ENCODE data around the gene RPRD2. TPM values are rescaled to one million over a fixed set of nuclear protein-coding genes. Genes with fewer than 3 reads are reported as not detected.

RPRD2 gene
- total RNA-seq, 2 donors from 2014 or later = 20.6 to 31.4 TPM

- Histone ChIP-seq H3K27me3 (replicated peaks; ENCODE audit: insufficient read depth) (no peaks in the 10 kb centered on the region), H3K27ac (no peak overlapping the region), H3K9me3 (no peaks in the 10 kb centered on the region), H3K4me1 (replicated peaks) (no peaks in the 10 kb centered on the region), H3K36me3 (no peaks in the 10 kb centered on the region), H3K4me3 (no peak overlapping the region)
- WGBS = 47% methylated on average over 3 of the region's 3 CpGs
- intact Hi-C loops (cut with DNase I) = no loop called here
- DNase-seq (ENCODE audit: low spot score) = no peak
- TF ChIP-seq, protein P1, sequence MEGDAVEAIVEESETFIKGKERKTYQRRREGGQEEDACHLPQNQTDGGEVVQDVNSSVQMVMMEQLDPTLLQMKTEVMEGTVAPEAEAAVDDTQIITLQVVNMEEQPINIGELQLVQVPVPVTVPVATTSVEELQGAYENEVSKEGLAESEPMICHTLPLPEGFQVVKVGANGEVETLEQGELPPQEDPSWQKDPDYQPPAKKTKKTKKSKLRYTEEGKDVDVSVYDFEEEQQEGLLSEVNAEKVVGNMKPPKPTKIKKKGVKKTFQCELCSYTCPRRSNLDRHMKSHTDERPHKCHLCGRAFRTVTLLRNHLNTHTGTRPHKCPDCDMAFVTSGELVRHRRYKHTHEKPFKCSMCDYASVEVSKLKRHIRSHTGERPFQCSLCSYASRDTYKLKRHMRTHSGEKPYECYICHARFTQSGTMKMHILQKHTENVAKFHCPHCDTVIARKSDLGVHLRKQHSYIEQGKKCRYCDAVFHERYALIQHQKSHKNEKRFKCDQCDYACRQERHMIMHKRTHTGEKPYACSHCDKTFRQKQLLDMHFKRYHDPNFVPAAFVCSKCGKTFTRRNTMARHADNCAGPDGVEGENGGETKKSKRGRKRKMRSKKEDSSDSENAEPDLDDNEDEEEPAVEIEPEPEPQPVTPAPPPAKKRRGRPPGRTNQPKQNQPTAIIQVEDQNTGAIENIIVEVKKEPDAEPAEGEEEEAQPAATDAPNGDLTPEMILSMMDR (IDR thresholded peaks at IDR 0.05) = no peak
- no peak for TF ChIP-seq POLR2AphosphoS5 (IDR thresholded peaks at IDR 0.05)
- TF ChIP-seq POLR2A (IDR thresholded peaks at IDR 0.05) = no peak
These were observed 19.8 kb downstream of the RPRD2 start for GRCh38 chr1:150383631-150384324.

DNA sequence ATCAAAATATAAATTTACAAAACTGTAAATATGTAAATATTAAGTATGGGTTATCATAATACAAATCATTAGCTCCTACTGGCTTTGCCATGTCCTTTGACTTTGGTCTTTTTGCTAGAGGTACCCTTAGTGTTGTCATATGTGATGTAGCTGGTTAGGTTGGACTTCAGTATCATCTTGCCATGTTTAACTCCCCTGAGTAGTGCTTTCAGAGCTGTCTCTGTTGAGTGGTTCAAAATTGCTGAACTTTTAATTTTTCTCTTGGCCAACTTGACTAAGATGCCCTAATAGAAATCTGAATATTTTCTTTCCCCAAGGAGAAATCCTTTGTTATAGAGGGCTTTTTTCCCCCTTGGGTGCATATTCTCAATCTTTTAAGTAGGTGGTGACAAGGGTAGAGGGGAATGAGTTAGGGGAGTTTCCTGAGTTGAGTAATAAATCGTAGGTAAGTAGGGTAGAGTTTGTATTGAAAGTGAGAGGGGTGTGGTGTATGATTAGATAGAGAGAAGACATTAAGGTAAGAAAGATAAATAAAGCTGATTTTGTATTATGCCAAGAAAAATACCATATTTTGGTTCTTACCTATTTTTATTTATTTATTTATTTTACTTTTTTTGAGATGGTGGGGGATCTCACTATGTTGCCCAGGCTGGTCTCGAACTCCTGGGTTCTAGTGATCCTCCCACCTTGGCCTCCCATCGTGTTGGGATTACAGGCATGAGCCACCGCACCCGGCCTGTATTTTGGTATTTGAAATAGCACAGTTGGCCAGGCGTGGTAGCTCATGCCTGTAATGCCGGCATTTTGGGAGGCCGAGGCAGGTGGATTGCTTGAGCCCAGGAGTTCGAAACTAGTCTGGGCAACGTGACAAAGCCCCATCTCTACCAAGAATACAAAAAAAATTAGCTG, 21.8 kb downstream of the RPRD2 start:
- WGBS = 91% methylated on average over 10 of the region's 10 CpGs
- H3K27me3 ChIP-seq (replicated peaks; ENCODE audit: insufficient read depth) = no peaks in the 10 kb centered on the region
- DNase-seq (ENCODE audit: low spot score) = no peak
- no peak overlapping the region for H3K27ac ChIP-seq
- H3K4me1 ChIP-seq (replicated peaks) = no peaks in the 10 kb centered on the region
- no peak for TF ChIP-seq POLR2A (IDR thresholded peaks at IDR 0.05)
- TF ChIP-seq, protein P1 (IDR thresholded peaks at IDR 0.05) = no peak
- no peak for TF ChIP-seq POLR2AphosphoS5 (IDR thresholded peaks at IDR 0.05)
- no peak overlapping the region for H3K4me3 ChIP-seq
- H3K36me3 ChIP-seq = no peaks in the 10 kb centered on the region
- intact Hi-C loops (cut with DNase I) = no loop called here
- H3K9me3 ChIP-seq = no peaks in the 10 kb centered on the region

- H3K36me3 ChIP-seq = no peaks in the 10 kb centered on the region
- no peak overlapping the region for H3K27ac ChIP-seq
- no peaks in the 10 kb centered on the region for H3K27me3 ChIP-seq (replicated peaks; ENCODE audit: insufficient read depth)
- DNase-seq (ENCODE audit: low spot score) = no peak
- WGBS = 43% methylated on average over 1 of the region's 1 CpG
- no peaks in the 10 kb centered on the region for H3K4me1 ChIP-seq (replicated peaks)
- no peaks in the 10 kb centered on the region for H3K9me3 ChIP-seq
- H3K4me3 ChIP-seq = no peak overlapping the region
- intact Hi-C loops (cut with DNase I) = no loop called here
- no peak for TF ChIP-seq POLR2AphosphoS5 (IDR thresholded peaks at IDR 0.05)
- TF ChIP-seq, protein P1 (IDR thresholded peaks at IDR 0.05) = no peak
- TF ChIP-seq POLR2A (IDR thresholded peaks at IDR 0.05) = no peak
These were observed 22.6 kb downstream of the RPRD2 start for GRCh38 chr1:150386592-150386991.

- intact Hi-C loops (cut with DNase I) = no loop called here
- TF ChIP-seq POLR2AphosphoS5 (IDR thresholded peaks at IDR 0.05) (no peak), POLR2A (IDR thresholded peaks at IDR 0.05) (no peak)
- TF ChIP-seq, protein P1 (IDR thresholded peaks at IDR 0.05) = no peak
- Histone ChIP-seq H3K9me3 (no peaks in the 10 kb centered on the region), H3K36me3 (no peaks in the 10 kb centered on the region), H3K4me3 (no peak overlapping the region), H3K27ac (no peak overlapping the region), H3K27me3 (replicated peaks; ENCODE audit: insufficient read depth) (no peaks in the 10 kb centered on the region), H3K4me1 (replicated peaks) (no peaks in the 10 kb centered on the region)
- no peak for DNase-seq (ENCODE audit: low spot score)
These were observed 23.3 kb downstream of the RPRD2 start for GRCh38 chr1:150387200-150387599.
